K562 (cell line): ENCODE measurements around the gene VWA7. TPM values are rescaled to one million over a fixed set of nuclear protein-coding genes. Genes with fewer than 3 reads are reported as not detected.

Experiments
- ATF1 ChIP-seq, 2 experiments: fragments of 450-650 bp in 1 of 2; IDR thresholded peaks; 2 replicates each; pipeline ENCODE4 v1.6.1; 2016; ENCODE audit warnings: missing compliant biosample characterization in 1 of 2, missing genetic modification characterization in 1 of 2
- ATF6 ChIP-seq: sonication (generic); formaldehyde crosslinking; IDR thresholded peaks from 2 replicates; pipeline ENCODE4 v1.4.0; 2020; ENCODE audit warnings: mild to moderate bottlenecking, missing genetic modification reagents
- CAMTA2 ChIP-seq: fragments of 250-450 bp; sonication (Bioruptor Pico); conservative IDR thresholded peaks from 2 replicates; pipeline ENCODE4 v1.5.1; 2022
- CBFB ChIP-seq: sonication (generic); formaldehyde crosslinking; IDR thresholded peaks from 2 replicates; pipeline ENCODE4 v1.4.0; 2020; ENCODE audit warnings: mild to moderate bottlenecking, missing genetic modification reagents
- CHD7 ChIP-seq: fragments of 200-600 bp; sonication (generic); IDR thresholded peaks from one replicate; pipeline ENCODE4 v1.6.1; 2012; ENCODE audit warnings: mild to moderate bottlenecking, low read depth, low read length, inconsistent platforms
- ILF3 ChIP-seq: fragments of 450-650 bp; IDR thresholded peaks from 2 replicates; pipeline ENCODE4 v1.6.1; 2018; ENCODE audit warnings: antibody characterized with exemption, mild to moderate bottlenecking, moderate library complexity, borderline replicate concordance
- JUNB ChIP-seq: fragments of 450-650 bp; formaldehyde crosslinking; conservative IDR thresholded peaks from 2 replicates; pipeline ENCODE4 v1.4.0; 2020; ENCODE audit warnings: mild to moderate bottlenecking
- NCOA6 ChIP-seq: fragments of 450-650 bp; IDR thresholded peaks from 2 replicates; pipeline ENCODE4 v1.6.1; 2017; ENCODE audit warnings: mild to moderate bottlenecking
- POLR2A ChIP-seq: fragments of 450-650 bp; conservative IDR thresholded peaks from 2 replicates; pipeline ENCODE4 v1.6.1; 2016
- RBBP5 ChIP-seq: fragments of 200-600 bp; sonication (generic); IDR thresholded peaks from 2 replicates; pipeline ENCODE4 v1.6.1; 2012; ENCODE audit warnings: borderline replicate concordance, mild to moderate bottlenecking, low read length, control low read depth, inconsistent platforms; ENCODE audit not compliant: insufficient read depth, poor library complexity, severe bottlenecking
- SNAPC5 ChIP-seq: fragments of 250-450 bp; sonication (Bioruptor Pico); IDR thresholded peaks from 2 replicates; pipeline ENCODE4 v1.8.0; 2021; ENCODE audit warnings: moderate library complexity, mild to moderate bottlenecking, inconsistent platforms
- XRCC4 ChIP-seq: IDR thresholded peaks from one replicate; pipeline ENCODE4 v1.6.1; 2011; ENCODE audit not compliant: insufficient read depth, insufficient read length; ENCODE audit errors: extremely low read depth
- polyA plus RNA-seq, 8 experiments: library from polyadenylated mRNA; depleted of rRNA in 4 of 8; stranded (reverse) in 5 of 8; unstranded in 3 of 8; fragments of >200 nt; fragmentation: Nextera tagmentation in 2 of 8; fragmentation: Illumina TruSeq in 1 of 8; extraction: Ambion mirVana in 2 of 8; extraction: Trizol in 1 of 8; gene quantifications; 2 replicates each; pipeline versions ENCODE4 v1.2.1 to v1.2.3, GENCODE V29; 2011 to 2014; ENCODE audit warnings: inconsistent platforms in 1 of 8, missing spikeins in 1 of 8
- total RNA-seq, 7 experiments: library from RNA; depleted of rRNA in 6 of 7; stranded (reverse); fragments of >200 nt in 6 of 7; fragmentation: Illumina TruSeq in 2 of 7; extraction: Trizol in 2 of 7; gene quantifications; 2 replicates each; pipeline versions ENCODE4 v1.2.1 to v1.2.3, GENCODE V29; 2011 to 2021; ENCODE audit warnings: low replicate concordance in 1 of 7

Gene VWA7
- total and polyA plus RNA-seq, 9 of the 15 experiments (the other 6 are each of a cell fraction or from before 2014, with no cell fraction given): 0.18 to 2.9 (median 0.95) TPM

GRCh38 chr6:31739639-31740396 lies 37.3 kb downstream of the VWA7 start, which contains the start of gene MSH5 (continued):
- no peak for TF ChIP-seq CHD7
- no peak for TF ChIP-seq JUNB (CRISPR knock-in tag)
- TF ChIP-seq SNAPC5 (CRISPR knock-in tag): no peak
- TF ChIP-seq CAMTA2 (CRISPR knock-in tag): no peak
- TF ChIP-seq NCOA6: no peak
- TF ChIP-seq POLR2A: peak; percentile 96
- no peak for TF ChIP-seq ILF3
- TF ChIP-seq CBFB (CRISPR knock-in tag): peak; percentile 85; the same call in 1 of the 2 replicates
- TF ChIP-seq ATF6 (CRISPR knock-in tag): peak; percentile 99
- TF ChIP-seq XRCC4: no peak
- TF ChIP-seq RBBP5: peak; percentile 93
- TF ChIP-seq ATF1 (CRISPR knock-in tag; IDR thresholded peaks at IDR 0.05): no peak
- TF ChIP-seq ATF1 (tag; IDR thresholded peaks at IDR 0.05): peak; percentile 94
